Measurements from ENCODE around the gene VPS37B. TPM values are rescaled to one million over a fixed set of nuclear protein-coding genes. Genes with fewer than 3 reads are reported as not detected.
A peak's percentile ranks its signal among the peaks of the same experiment; 100 is the strongest.

VPS37B gene
- total and polyA plus RNA-seq, 12 donors: 16.4 to 33.2 (median 19.8) TPM

DNA sequence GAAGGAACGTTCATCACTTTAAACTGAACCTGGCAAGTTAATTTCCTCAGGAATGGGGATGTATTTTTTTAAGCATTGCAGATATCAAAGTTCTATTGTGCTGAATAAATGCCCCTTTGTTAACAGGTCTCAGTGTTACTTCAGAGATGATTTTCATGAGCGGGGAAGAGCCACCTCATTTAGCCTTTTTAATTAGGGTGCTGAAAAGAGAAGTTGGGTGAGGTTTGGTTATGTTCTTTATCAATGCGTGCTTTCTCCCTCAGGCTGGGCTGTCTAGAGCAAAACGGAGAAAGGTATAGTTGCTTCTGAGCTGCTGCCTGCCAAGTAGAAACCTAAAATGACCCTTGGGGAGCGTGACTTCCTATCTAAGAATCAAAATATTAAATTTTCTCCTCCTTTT lies 68.7 kb downstream of the VPS37B start:
- DNase-seq (no peak), ATAC-seq (no peak)
- no peak overlapping the region for H3K27ac ChIP-seq
- peaks cover 0 to 5% (median 0%) of the 10 kb centered on the region in 9 donors for H3K4me1 ChIP-seq
- H3K4me3 ChIP-seq: no peak overlapping the region
- intact Hi-C loops (cut with DNase I): no loop called here
- no peaks in the 10 kb centered on the region for H3K27me3 ChIP-seq
- H3K36me3 ChIP-seq: no peaks in the 10 kb centered on the region
- H3K9me3 ChIP-seq: no peaks in the 10 kb centered on the region
- no peak for TF ChIP-seq CTCF (IDR thresholded peaks at IDR 0.05)
- 52 to 61% methylated on average over 5 of the region's 5 CpGs for WGBS, 2 donors

- WGBS, 2 donors: 29 to 34% methylated on average over 22 of the region's 22 CpGs
- no peaks in the 10 kb centered on the region for H3K27me3 ChIP-seq
- peak overlapping the region in 8 of 10 donors; percentile 21 to 39 (median 31) for H3K4me3 ChIP-seq
- no peak for ATAC-seq
- no peak overlapping the region for H3K27ac ChIP-seq
- H3K4me1 ChIP-seq: peaks cover 0 to 5% (median 0%) of the 10 kb centered on the region in 9 donors
- no peak for TF ChIP-seq CTCF (IDR thresholded peaks at IDR 0.05)
- intact Hi-C loops (cut with DNase I): no loop called here
- DNase-seq: no peak
- H3K9me3 ChIP-seq: no peaks in the 10 kb centered on the region
- no peaks in the 10 kb centered on the region for H3K36me3 ChIP-seq
These were observed 69.9 kb downstream of the VPS37B start for GRCh38 chr12:122825773-122826724.

GRCh38 chr12:122823429-122823828 lies 72.5 kb downstream of the VPS37B start:
- intact Hi-C loops (cut with DNase I): no loop called here
- no peaks in the 10 kb centered on the region for H3K9me3 ChIP-seq
- DNase-seq: no peak
- no peak overlapping the region for H3K4me3 ChIP-seq
- ATAC-seq: no peak
- TF ChIP-seq CTCF (IDR thresholded peaks at IDR 0.05): no peak
- no peak overlapping the region for H3K27ac ChIP-seq
- 88% methylated on average over 11 of the region's 11 CpGs for WGBS, 2 donors
- peaks cover 0 to 5% (median 0%) of the 10 kb centered on the region in 9 donors for H3K4me1 ChIP-seq
- no peaks in the 10 kb centered on the region for H3K27me3 ChIP-seq
- no peaks in the 10 kb centered on the region for H3K36me3 ChIP-seq

DNA sequence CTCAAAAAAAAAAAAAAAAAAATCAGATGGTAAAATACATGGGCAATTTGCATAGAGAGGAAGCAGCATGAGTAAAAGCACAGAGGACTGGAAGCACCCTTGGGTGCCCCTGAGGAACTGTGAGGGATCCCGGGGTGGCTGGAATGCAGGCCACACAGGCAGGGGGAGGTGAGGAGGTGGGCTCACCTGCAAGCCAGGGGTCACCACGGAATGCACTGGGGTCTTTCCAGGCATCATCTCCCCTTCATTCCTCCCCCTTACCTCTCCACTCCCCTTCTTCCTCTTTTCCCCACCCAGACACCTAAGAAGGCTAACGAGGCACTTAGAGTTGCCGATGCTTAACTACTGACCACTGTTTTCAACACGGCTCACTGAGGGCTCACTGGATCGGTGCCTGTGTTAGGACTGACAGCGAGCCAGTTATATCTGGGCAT lies 75.1 kb downstream of the VPS37B start:
- TF ChIP-seq CTCF (IDR thresholded peaks at IDR 0.05): no peak
- Histone ChIP-seq H3K9me3 (no peaks in the 10 kb centered on the region), H3K27me3 (no peaks in the 10 kb centered on the region), H3K4me3 (no peak overlapping the region), H3K4me1 (no peaks in the 10 kb centered on the region), H3K36me3 (no peaks in the 10 kb centered on the region), H3K27ac (no peak overlapping the region)
- DNase-seq: no peak
- no peak for ATAC-seq
- WGBS, 2 donors: 54 to 58% methylated on average over 7 of the region's 7 CpGs
- intact Hi-C loops (cut with DNase I): no loop called here

Measured in heart right ventricle (tissue), 16 donors.